Purkinje cell (primary cell): Measurements from ENCODE around the gene CRKL. TPM values are rescaled to one million over a fixed set of nuclear protein-coding genes. Genes with fewer than 3 reads are reported as not detected.

Experiments used
- polyA plus RNA-seq: library from polyadenylated mRNA; unstranded; fragments of >200 nt; fragmentation: Nextera tagmentation; gene quantifications from 2 replicates; pipeline ENCODE4 v1.2.1, GENCODE V29; 2014

CRKL gene
- polyA plus RNA-seq = 67.4 and 74.0 TPM in 2 replicates

GRCh38 chr22:20916916-20917810 is at the start of gene CRKL:
Gene CRKL, plus strand, starts transcription at chr22:20917407. Its CDS starts 528 bp downstream, at chr22:20917935.

GRCh38 chr22:20966883-20967696 is 49.9 kb downstream of the CRKL start, which contains the start of gene AIFM3:
Gene AIFM3, plus strand, starts transcription at chr22:20967255. Its CDS starts 690 bp downstream, at chr22:20967945.

GRCh38 chr22:20981787-20982562 is 64.8 kb downstream of the CRKL start, which contains the start of gene LZTR1:
Gene LZTR1, plus strand, starts transcription at chr22:20982297. Its CDS starts 75 bp downstream, at chr22:20982372.

GRCh38 chr22:21001601-21002325 is 84.6 kb downstream of the CRKL start, which contains the start of gene THAP7:
Gene THAP7, minus strand, starts transcription at chr22:21002118. Its CDS starts 207 bp downstream, at chr22:21001911.

Other genes starting within 250 kb of the CRKL start
- gene SERPIND1, start 143.3 kb upstream of the CRKL start, polyA plus RNA-seq = not detected in 2 replicates
- 66.1 and 101 TPM in 2 replicates for gene PI4KA, start 58.6 kb upstream of the CRKL start, polyA plus RNA-seq
- gene SNAP29, start 58.4 kb upstream of the CRKL start, polyA plus RNA-seq = 11.8 and 27.4 TPM in 2 replicates
- 3.9 and 6.6 TPM in 2 replicates for gene AIFM3, start 49.8 kb downstream of the CRKL start, polyA plus RNA-seq
- 2.1 and 3.7 TPM in 2 replicates for gene LZTR1, start 64.9 kb downstream of the CRKL start, polyA plus RNA-seq
- 3.2 TPM in 1 of 2 replicates, not detected in the other for gene THAP7, start 84.7 kb downstream of the CRKL start, polyA plus RNA-seq
- gene P2RX6, start 97.8 kb downstream of the CRKL start, polyA plus RNA-seq = 0.42 and 0.69 TPM in 2 replicates
- 0.20 TPM in 1 of 2 replicates, not detected in the other for gene SLC7A4, start 115.2 kb downstream of the CRKL start, polyA plus RNA-seq
- not detected in 2 replicates for gene LRRC74B, start 128.5 kb downstream of the CRKL start, polyA plus RNA-seq